HG03354 (cell line): Measurements from ENCODE around the gene GCNT1.
"Not testable (repeated sequence)": the region's sequence is repeated elsewhere in the genome, so short reads cannot be mapped to it uniquely, and the experiment has no call there.

Experiments used
- ATAC-seq: cut with Tn5 transposase; IDR thresholded peaks from one replicate; pipeline ENCODE4 v1.9.1; 2021; ENCODE audit warnings: mild to moderate bottlenecking; ENCODE audit not compliant: unreplicated experiment, poor library complexity, severe bottlenecking

The GCNT1 gene

GRCh38 chr9:76529653-76530052 lies 70.7 kb downstream of the GCNT1 start:
- ATAC-seq, result no peak

GRCh38 chr9:76530458-76531110 lies 71.6 kb downstream of the GCNT1 start:
- ATAC-seq, result no peak

GRCh38 chr9:76531231-76531780 lies 72.3 kb downstream of the GCNT1 start:
- ATAC-seq, result no peak

GRCh38 chr9:76532877-76533276 lies 73.9 kb downstream of the GCNT1 start:
- not testable (repeated sequence) for ATAC-seq

GRCh38 chr9:76534026-76534425 lies 75.0 kb downstream of the GCNT1 start:
- ATAC-seq, result no peak

- no peak for ATAC-seq
These were observed 78.2 kb downstream of the GCNT1 start for GRCh38 chr9:76537150-76537646.

GRCh38 chr9:76539180-76539579 lies 80.2 kb downstream of the GCNT1 start:
- ATAC-seq, result no peak

GRCh38 chr9:76542360-76542759 lies 83.4 kb downstream of the GCNT1 start:
- ATAC-seq, result no peak

- ATAC-seq, result no peak
These were observed 86.2 kb downstream of the GCNT1 start for GRCh38 chr9:76545191-76545590.

- no peak for ATAC-seq
These were observed 93.2 kb downstream of the GCNT1 start for GRCh38 chr9:76552181-76552580.

GRCh38 chr9:76552751-76553455 lies 93.9 kb downstream of the GCNT1 start:
- no peak for ATAC-seq

GRCh38 chr9:76553680-76554079 lies 94.7 kb downstream of the GCNT1 start:
- no peak for ATAC-seq
